SK-N-SH (cell line): ENCODE results near the gene FAM180B.

Experiments
- CTCF ChIP-seq: fragments of 200-600 bp; sonication (generic); IDR thresholded peaks from 2 replicates; pipeline ENCODE4 v1.6.1; 2017; ENCODE audit warnings: antibody characterized with exemption, mild to moderate bottlenecking, moderate library complexity
- FOSL2 ChIP-seq: IDR thresholded peaks from 2 replicates; pipeline ENCODE4 v1.4.0; 2012; ENCODE audit warnings: low read depth, mild to moderate bottlenecking, moderate library complexity, borderline replicate concordance
- PBX3 ChIP-seq: IDR thresholded peaks from 2 replicates; pipeline ENCODE4; 2012
- SIN3A ChIP-seq: IDR thresholded peaks from 2 replicates; pipeline ENCODE4 v1.6.1; 2012; ENCODE audit warnings: low read depth, mild to moderate bottlenecking, low read length, moderate library complexity, borderline replicate concordance

DNA sequence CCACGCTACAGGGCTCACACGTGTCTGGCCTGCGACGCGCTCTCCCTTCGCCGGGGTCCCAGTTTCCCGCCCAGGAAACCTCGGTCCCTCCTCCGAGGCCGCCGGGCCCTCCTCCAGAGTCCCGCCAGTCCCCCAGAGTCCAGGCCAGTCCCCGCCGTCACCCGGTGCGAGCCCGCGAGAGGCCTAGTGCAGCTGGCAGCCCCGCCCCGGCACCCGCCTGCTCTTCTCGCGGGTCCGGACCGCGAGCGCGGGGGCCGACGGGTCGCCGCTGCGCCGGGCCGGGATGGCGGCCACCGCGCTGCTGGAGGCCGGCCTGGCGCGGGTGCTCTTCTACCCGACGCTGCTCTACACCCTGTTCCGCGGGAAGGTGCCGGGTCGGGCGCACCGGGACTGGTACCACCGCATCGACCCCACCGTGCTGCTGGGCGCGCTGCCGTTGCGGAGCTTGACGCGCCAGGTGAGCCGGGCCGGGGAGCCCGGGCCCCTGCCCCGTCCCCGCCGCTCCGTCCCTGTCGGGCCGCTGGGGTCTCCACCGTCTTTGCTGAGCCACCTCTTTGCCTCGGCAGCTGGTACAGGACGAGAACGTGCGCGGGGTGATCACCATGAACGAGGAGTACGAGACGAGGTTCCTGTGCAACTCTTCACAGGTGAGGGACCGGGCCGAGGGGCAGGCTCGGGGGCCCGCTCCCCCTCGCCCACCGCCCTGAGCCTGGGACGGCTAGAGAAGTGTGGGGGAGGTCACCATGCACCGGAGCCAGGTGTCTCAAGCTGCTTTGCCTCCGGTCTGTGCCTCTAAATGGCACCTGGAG, 20.9 kb upstream of the FAM180B start, which contains the start of gene PTPMT1:
- no peak for TF ChIP-seq CTCF
- TF ChIP-seq SIN3A: peak; percentile 32; the same call in 1 of the 2 replicates
- TF ChIP-seq PBX3: no peak
- TF ChIP-seq FOSL2: no peak
